ENCODE results near the gene CLBA1. TPM values are rescaled to one million over a fixed set of nuclear protein-coding genes. Genes with fewer than 3 reads are reported as not detected.
"Not testable (repeated sequence)": the region's sequence is repeated elsewhere in the genome, so short reads cannot be mapped to it uniquely, and the experiment has no call there.

Gene CLBA1
- polyA plus RNA-seq, 2 donors: 6.5 to 8.3 TPM

- H3K36me3 ChIP-seq (ENCODE audit: control insufficient read depth in 2 of 2, insufficient read depth in 2 of 2, low read length in 1 of 2); H3K27me3 ChIP-seq (ENCODE audit: control insufficient read depth in 1 of 2, insufficient read depth in 2 of 2, low read length in 2 of 2); H3K27ac ChIP-seq (ENCODE audit: low read depth in 2 of 2, low read length in 1 of 2); H3K4me3 ChIP-seq (ENCODE audit: low read depth in 1 of 2, low read length in 2 of 2); H3K4me1 ChIP-seq (ENCODE audit: control insufficient read depth in 2 of 2, insufficient read depth in 2 of 2, low read length in 1 of 2); H3K9me3 ChIP-seq (ENCODE audit: control insufficient read depth in 2 of 2, insufficient read depth in 1 of 2, low read depth in 1 of 2, low read length in 1 of 2): not testable (repeated sequence)
- 91 to 95% methylated on average over 13 of the region's 13 CpGs for WGBS, 2 donors
Observed at GRCh38 chr14:104947201-104947600, 38.4 kb upstream of the CLBA1 start.

GRCh38 chr14:104947881-104948735, 37.5 kb upstream of the CLBA1 start:
- 95% methylated on average over 35 of the region's 35 CpGs for WGBS, 2 donors
- not testable (repeated sequence) for H3K4me3 ChIP-seq (ENCODE audit: low read depth in 1 of 2, low read length in 2 of 2); H3K4me1 ChIP-seq (ENCODE audit: control insufficient read depth in 2 of 2, insufficient read depth in 2 of 2, low read length in 1 of 2); H3K27me3 ChIP-seq (ENCODE audit: control insufficient read depth in 1 of 2, insufficient read depth in 2 of 2, low read length in 2 of 2); H3K9me3 ChIP-seq (ENCODE audit: control insufficient read depth in 2 of 2, insufficient read depth in 1 of 2, low read depth in 1 of 2, low read length in 1 of 2); H3K27ac ChIP-seq (ENCODE audit: low read depth in 2 of 2, low read length in 1 of 2)
- H3K36me3 ChIP-seq (ENCODE audit: control insufficient read depth in 2 of 2, insufficient read depth in 2 of 2, low read length in 1 of 2): peaks cover 0 to 11% of the 10 kb centered on the region in 2 donors

DNA sequence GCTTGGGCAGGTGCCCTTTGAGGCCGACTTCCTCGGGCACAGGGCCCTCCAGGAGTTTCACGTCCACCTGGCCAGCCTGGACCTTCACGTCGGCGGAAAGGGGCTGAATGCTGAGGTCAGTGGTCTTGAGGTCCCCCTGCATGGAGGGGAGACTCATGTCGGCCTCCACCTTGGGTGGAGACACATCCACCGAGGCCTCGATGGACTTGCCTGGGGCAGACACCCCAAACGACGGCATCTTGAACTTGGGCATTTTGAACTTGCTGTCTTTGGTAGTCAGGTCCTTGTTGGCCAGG, 36.9 kb upstream of the CLBA1 start:
- no peak overlapping the region for H3K4me3 ChIP-seq (ENCODE audit: low read depth in 1 of 2, low read length in 2 of 2)
- peaks cover 0 to 14% of the 10 kb centered on the region in 2 donors for H3K36me3 ChIP-seq (ENCODE audit: control insufficient read depth in 2 of 2, insufficient read depth in 2 of 2, low read length in 1 of 2)
- no peaks in the 10 kb centered on the region for H3K4me1 ChIP-seq (ENCODE audit: control insufficient read depth in 2 of 2, insufficient read depth in 2 of 2, low read length in 1 of 2)
- H3K27ac ChIP-seq (ENCODE audit: low read depth in 2 of 2, low read length in 1 of 2): no peak overlapping the region
- 92 to 93% methylated on average over 8 to 11 of the region's 11 CpGs for WGBS, 2 donors
- H3K27me3 ChIP-seq (ENCODE audit: control insufficient read depth in 1 of 2, insufficient read depth in 2 of 2, low read length in 2 of 2): no peaks in the 10 kb centered on the region
- H3K9me3 ChIP-seq (ENCODE audit: control insufficient read depth in 2 of 2, insufficient read depth in 1 of 2, low read depth in 1 of 2, low read length in 1 of 2): no peaks in the 10 kb centered on the region

DNA sequence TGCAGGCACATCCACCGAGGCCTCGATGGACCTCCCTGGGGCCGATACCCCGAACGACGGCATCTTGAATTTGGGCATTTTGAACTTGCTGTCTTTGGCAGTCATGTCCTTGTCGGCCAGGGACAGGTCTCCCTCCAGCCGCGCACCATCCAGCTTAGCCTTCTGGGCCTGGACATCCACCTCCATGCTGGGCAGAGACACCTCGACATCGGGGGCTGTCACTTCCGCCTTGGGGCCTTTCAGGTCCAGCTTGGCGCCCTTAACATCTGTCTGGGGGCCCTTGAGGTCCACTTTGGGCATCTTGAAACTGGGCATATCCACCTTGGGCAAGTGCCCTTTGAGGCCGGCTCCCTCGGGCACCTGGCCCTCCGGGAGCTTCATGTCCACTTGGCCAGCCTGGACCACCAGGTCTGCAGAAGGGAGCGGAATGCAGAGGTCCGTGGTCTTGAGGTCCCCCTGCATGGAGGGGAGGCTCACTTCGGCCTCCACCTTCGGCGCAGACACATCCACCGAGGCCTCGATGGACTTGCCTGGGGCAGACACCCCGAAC, 36.1 kb upstream of the CLBA1 start:
- not testable (repeated sequence) for H3K9me3 ChIP-seq (ENCODE audit: control insufficient read depth in 2 of 2, insufficient read depth in 1 of 2, low read depth in 1 of 2, low read length in 1 of 2); H3K4me1 ChIP-seq (ENCODE audit: control insufficient read depth in 2 of 2, insufficient read depth in 2 of 2, low read length in 1 of 2); H3K27ac ChIP-seq (ENCODE audit: low read depth in 2 of 2, low read length in 1 of 2); H3K4me3 ChIP-seq (ENCODE audit: low read depth in 1 of 2, low read length in 2 of 2); H3K27me3 ChIP-seq (ENCODE audit: control insufficient read depth in 1 of 2, insufficient read depth in 2 of 2, low read length in 2 of 2)
- peaks cover 0 to 19% of the 10 kb centered on the region in 2 donors for H3K36me3 ChIP-seq (ENCODE audit: control insufficient read depth in 2 of 2, insufficient read depth in 2 of 2, low read length in 1 of 2)
- WGBS, 2 donors: 92 to 97% methylated on average over 20 to 24 of the region's 24 CpGs

- H3K4me3 ChIP-seq (ENCODE audit: low read depth in 1 of 2, low read length in 2 of 2): no peak overlapping the region
- peaks cover 0 to 24% of the 10 kb centered on the region in 2 donors for H3K36me3 ChIP-seq (ENCODE audit: control insufficient read depth in 2 of 2, insufficient read depth in 2 of 2, low read length in 1 of 2)
- no peaks in the 10 kb centered on the region for H3K4me1 ChIP-seq (ENCODE audit: control insufficient read depth in 2 of 2, insufficient read depth in 2 of 2, low read length in 1 of 2)
- no peak overlapping the region for H3K27ac ChIP-seq (ENCODE audit: low read depth in 2 of 2, low read length in 1 of 2)
- H3K9me3 ChIP-seq (ENCODE audit: control insufficient read depth in 2 of 2, insufficient read depth in 1 of 2, low read depth in 1 of 2, low read length in 1 of 2): no peaks in the 10 kb centered on the region
- no peaks in the 10 kb centered on the region for H3K27me3 ChIP-seq (ENCODE audit: control insufficient read depth in 1 of 2, insufficient read depth in 2 of 2, low read length in 2 of 2)
- WGBS, 2 donors: 88 to 91% methylated on average over 17 of the region's 17 CpGs
Observed at GRCh38 chr14:104950021-104950420, 35.6 kb upstream of the CLBA1 start.

DNA sequence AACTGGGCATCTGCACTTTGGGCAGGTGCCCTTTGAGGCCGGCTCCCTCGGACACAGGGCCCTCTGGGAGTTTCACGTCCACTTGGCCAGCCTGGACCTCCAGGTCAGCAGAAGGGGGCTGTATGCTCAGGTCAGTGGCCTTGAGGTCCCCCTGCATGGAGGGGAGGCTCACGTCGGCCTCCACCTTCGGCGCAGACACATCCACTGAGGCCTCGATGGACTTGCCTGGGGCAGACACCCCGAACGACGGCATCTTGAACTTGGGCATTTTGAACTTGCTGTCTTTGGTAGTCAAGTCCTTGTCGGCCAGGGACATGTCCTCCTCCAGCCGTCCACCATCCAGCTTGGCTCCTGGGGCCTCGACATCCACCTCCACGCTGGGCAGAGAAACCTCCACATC, 34.9 kb upstream of the CLBA1 start:
- not testable (repeated sequence) for H3K4me1 ChIP-seq (ENCODE audit: control insufficient read depth in 2 of 2, insufficient read depth in 2 of 2, low read length in 1 of 2); H3K27ac ChIP-seq (ENCODE audit: low read depth in 2 of 2, low read length in 1 of 2); H3K9me3 ChIP-seq (ENCODE audit: control insufficient read depth in 2 of 2, insufficient read depth in 1 of 2, low read depth in 1 of 2, low read length in 1 of 2); H3K4me3 ChIP-seq (ENCODE audit: low read depth in 1 of 2, low read length in 2 of 2); H3K27me3 ChIP-seq (ENCODE audit: control insufficient read depth in 1 of 2, insufficient read depth in 2 of 2, low read length in 2 of 2)
- WGBS, 2 donors: 89 to 93% methylated on average over 11 to 15 of the region's 15 CpGs
- peaks cover 0 to 30% of the 10 kb centered on the region in 2 donors for H3K36me3 ChIP-seq (ENCODE audit: control insufficient read depth in 2 of 2, insufficient read depth in 2 of 2, low read length in 1 of 2)

GRCh38 chr14:104951863-104952657, 33.5 kb upstream of the CLBA1 start:
- not testable (repeated sequence) for H3K27ac ChIP-seq (ENCODE audit: low read depth in 2 of 2, low read length in 1 of 2); H3K4me3 ChIP-seq (ENCODE audit: low read depth in 1 of 2, low read length in 2 of 2); H3K9me3 ChIP-seq (ENCODE audit: control insufficient read depth in 2 of 2, insufficient read depth in 1 of 2, low read depth in 1 of 2, low read length in 1 of 2); H3K27me3 ChIP-seq (ENCODE audit: control insufficient read depth in 1 of 2, insufficient read depth in 2 of 2, low read length in 2 of 2); H3K4me1 ChIP-seq (ENCODE audit: control insufficient read depth in 2 of 2, insufficient read depth in 2 of 2, low read length in 1 of 2)
- H3K36me3 ChIP-seq (ENCODE audit: control insufficient read depth in 2 of 2, insufficient read depth in 2 of 2, low read length in 1 of 2): peaks cover 0 to 44% of the 10 kb centered on the region in 2 donors
- WGBS, 2 donors: 87 to 92% methylated on average over 28 of the region's 28 CpGs

DNA sequence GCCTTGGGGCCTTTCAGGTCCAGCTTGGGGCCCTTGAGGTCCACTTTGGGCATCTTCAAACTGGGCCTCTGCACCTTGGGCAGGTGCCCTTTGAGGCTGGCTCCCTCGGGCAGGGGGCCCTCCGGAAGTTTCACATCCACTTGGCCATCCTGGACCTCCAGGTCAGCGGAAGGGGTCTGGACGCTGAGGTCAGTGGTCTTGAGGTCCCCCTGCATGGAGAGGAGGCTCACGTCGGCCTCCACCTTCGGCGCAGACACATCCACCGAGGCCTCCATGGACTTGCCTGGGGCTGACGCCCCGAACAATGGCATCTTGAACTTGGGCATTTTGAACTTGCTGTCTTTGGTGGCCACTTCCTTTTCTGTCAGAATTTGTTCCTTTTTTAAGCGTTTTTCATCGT, 32.5 kb upstream of the CLBA1 start:
- H3K27me3 ChIP-seq (ENCODE audit: control insufficient read depth in 1 of 2, insufficient read depth in 2 of 2, low read length in 2 of 2): no peaks in the 10 kb centered on the region
- no peaks in the 10 kb centered on the region for H3K4me1 ChIP-seq (ENCODE audit: control insufficient read depth in 2 of 2, insufficient read depth in 2 of 2, low read length in 1 of 2)
- 88 to 91% methylated on average over 13 of the region's 13 CpGs for WGBS, 2 donors
- no peak overlapping the region for H3K27ac ChIP-seq (ENCODE audit: low read depth in 2 of 2, low read length in 1 of 2)
- H3K9me3 ChIP-seq (ENCODE audit: control insufficient read depth in 2 of 2, insufficient read depth in 1 of 2, low read depth in 1 of 2, low read length in 1 of 2): no peaks in the 10 kb centered on the region
- H3K4me3 ChIP-seq (ENCODE audit: low read depth in 1 of 2, low read length in 2 of 2): no peak overlapping the region
- peaks cover 0 to 48% of the 10 kb centered on the region in 2 donors for H3K36me3 ChIP-seq (ENCODE audit: control insufficient read depth in 2 of 2, insufficient read depth in 2 of 2, low read length in 1 of 2)

- Histone ChIP-seq H3K27ac (ENCODE audit: low read depth in 2 of 2, low read length in 1 of 2) (no peak overlapping the region), H3K36me3 (ENCODE audit: control insufficient read depth in 2 of 2, insufficient read depth in 2 of 2, low read length in 1 of 2) (peaks cover 0 to 46% of the 10 kb centered on the region in 2 donors), H3K4me3 (ENCODE audit: low read depth in 1 of 2, low read length in 2 of 2) (no peak overlapping the region), H3K4me1 (ENCODE audit: control insufficient read depth in 2 of 2, insufficient read depth in 2 of 2, low read length in 1 of 2) (no peaks in the 10 kb centered on the region), H3K9me3 (ENCODE audit: control insufficient read depth in 2 of 2, insufficient read depth in 1 of 2, low read depth in 1 of 2, low read length in 1 of 2) (no peaks in the 10 kb centered on the region), H3K27me3 (ENCODE audit: control insufficient read depth in 1 of 2, insufficient read depth in 2 of 2, low read length in 2 of 2) (no peaks in the 10 kb centered on the region)
- 89 to 91% methylated on average over 26 of the region's 26 CpGs for WGBS, 2 donors
Observed at GRCh38 chr14:104953896-104954656, 31.5 kb upstream of the CLBA1 start.

All from esophagus (tissue), 2 donors.